OCI-LY7 (cell line): ENCODE results near the gene DLGAP4. TPM values are rescaled to one million over a fixed set of nuclear protein-coding genes. Genes with fewer than 3 reads are reported as not detected.

Experiments used
- BruUV-seq: library from RNA; stranded (reverse); fragments of 400-500 nt; replicated peaks from 2 replicates; lab custom pipeline; 2021; lab: Mats Ljungman, UMichigan
- CTCF ChIA-PET: fragments of 300-600 bp; sonication (Branson Sonifier 250); formaldehyde crosslinking; loops from one replicate; lab custom pipeline; 2022; ENCODE audit warnings: antibody characterized with exemption; ENCODE audit not compliant: unreplicated experiment; lab: Charles Lee
- POLR2A ChIA-PET: fragments of 300-600 bp; sonication (Branson Sonifier 250); formaldehyde crosslinking; loops from one replicate; lab custom pipeline; 2022; ENCODE audit warnings: antibody characterized with exemption; lab: Charles Lee
- DNase-seq: peaks from one replicate; pipeline ENCODE4 v3.0.0-alpha.2; 2015; ENCODE audit warnings: low spot score
- H2AFZ ChIP-seq: fragments of 200-600 bp; sonication (generic), shearing (Covaris generic); 2 replicates; pipeline ENCODE4 v1.6.1; 2014; ENCODE audit warnings: mild to moderate bottlenecking, antibody characterized with exemption, low read length, moderate library complexity
- H3K27ac ChIP-seq: fragments of 200-600 bp; sonication (generic); 2 replicates; pipeline ENCODE4 v1.5.1; 2014; ENCODE audit warnings: mixed run types, low read depth, mild to moderate bottlenecking, moderate library complexity, low read length, inconsistent platforms; ENCODE audit not compliant: poor library complexity, severe bottlenecking
- H3K36me3 ChIP-seq: fragments of 200-600 bp; sonication (generic); 2 replicates; pipeline ENCODE4 v1.6.1; 2014; ENCODE audit warnings: mild to moderate bottlenecking, antibody characterized with exemption, low read length, moderate library complexity, mixed read lengths; ENCODE audit not compliant: insufficient read depth
- H3K4me1 ChIP-seq: fragments of 200-600 bp; sonication (generic); 2 replicates; pipeline ENCODE4 v1.5.1; 2014; ENCODE audit warnings: mild to moderate bottlenecking, low read length; ENCODE audit not compliant: insufficient read depth, poor library complexity, severe bottlenecking
- H3K4me2 ChIP-seq: fragments of 200-600 bp; sonication (generic); 2 replicates; pipeline ENCODE4 v1.6.1; 2014; ENCODE audit warnings: mild to moderate bottlenecking, low read length
- H3K4me3 ChIP-seq: fragments of 200-600 bp; sonication (generic); 2 replicates; pipeline ENCODE4 v1.5.1; 2014; ENCODE audit warnings: mild to moderate bottlenecking, low read depth, low read length; ENCODE audit not compliant: poor library complexity, severe bottlenecking
- H3K79me2 ChIP-seq: fragments of 200-600 bp; sonication (generic); 2 replicates; pipeline ENCODE4 v1.6.1; 2016; ENCODE audit warnings: low read depth, mild to moderate bottlenecking, low read length, moderate library complexity, mixed read lengths; ENCODE audit not compliant: insufficient read depth
- H3K9me2 ChIP-seq: fragments of 200-600 bp; sonication (generic); 2 replicates; pipeline ENCODE4 v1.6.1; 2016; ENCODE audit warnings: mild to moderate bottlenecking, low read length, mixed read lengths; ENCODE audit not compliant: insufficient read depth
- H3K9me3 ChIP-seq: fragments of 200-600 bp; sonication (generic); 2 replicates; pipeline ENCODE4 v1.6.1; 2014; ENCODE audit warnings: mild to moderate bottlenecking, mixed run types, low read length, mixed read lengths
- H4K20me1 ChIP-seq: fragments of 200-600 bp; sonication (generic); 2 replicates; pipeline ENCODE4 v1.6.1; 2014; ENCODE audit warnings: mild to moderate bottlenecking, antibody characterized with exemption, low read length, moderate library complexity, mixed read lengths; ENCODE audit not compliant: insufficient read depth
- CTCF ChIP-seq: fragments of 200-600 bp; sonication (generic); conservative IDR thresholded peaks from 2 replicates; pipeline ENCODE4 v1.5.1; 2014; ENCODE audit warnings: mild to moderate bottlenecking, antibody characterized with exemption, low read length, moderate library complexity, mixed read lengths
- EZH2phosphoT487 ChIP-seq: fragments of 200-600 bp; sonication (generic); IDR thresholded peaks from 2 replicates; pipeline ENCODE4 v1.6.1; 2018; ENCODE audit warnings: low read depth, borderline replicate concordance, mild to moderate bottlenecking, mixed run types, antibody characterized with exemption, low read length, moderate library complexity, mixed read lengths
- intact Hi-C: fragments of 100-400 bp; cut with micrococcal nuclease; formaldehyde crosslinking; loops from one replicate; pipeline ENCODE4 v1.10.0; 2022; ENCODE audit not compliant: unreplicated experiment
- total RNA-seq, 2 experiments: library from RNA; depleted of rRNA in 1 of 2; stranded (reverse); fragments of >200 nt in 1 of 2; shearing (Covaris generic) in 1 of 2; gene quantifications; 2 replicates each; pipeline ENCODE4 v1.2.3, GENCODE V29; 2014 to 2022

Gene DLGAP4
- total RNA-seq, 2 experiments from 2014 or later: 7.7 to 41.6 TPM

- no peaks in the 10 kb centered on the region for H3K9me3 ChIP-seq
- no peak overlapping the region for H3K4me3 ChIP-seq
- ChIA-PET CTCF (no interaction called here), POLR2A (interaction anchor here (0.6 kb wide), 1 partner anchor 196 kb away, joined by 3 read pairs; no protein-coding TSS in a partner anchor)
- H3K36me3 ChIP-seq: no peaks in the 10 kb centered on the region
- H3K9me2 ChIP-seq: no peaks in the 10 kb centered on the region
- H4K20me1 ChIP-seq: no peaks in the 10 kb centered on the region
- BruUV-seq: no TSS peak
- DNase-seq: no peak
- H3K4me1 ChIP-seq: peaks cover 10% of the 10 kb centered on the region
- intact Hi-C loops: no loop called here
- no peak overlapping the region for H2AFZ ChIP-seq
- H3K79me2 ChIP-seq: no peaks in the 10 kb centered on the region
- no peak overlapping the region for H3K27ac ChIP-seq
- H3K4me2 ChIP-seq: no peak overlapping the region
- no peak for TF ChIP-seq CTCF
Measured at GRCh38 chr20:36548704-36549627, 242.8 kb downstream of the DLGAP4 start.

- no peak for DNase-seq
- no TSS peak for BruUV-seq
- Histone ChIP-seq H3K79me2 (no peaks in the 10 kb centered on the region), H2AFZ (no peak overlapping the region), H3K9me3 (no peaks in the 10 kb centered on the region), H3K4me2 (no peak overlapping the region), H3K9me2 (no peaks in the 10 kb centered on the region), H3K4me1 (peaks cover 10% of the 10 kb centered on the region), H3K27ac (no peak overlapping the region), H3K4me3 (no peak overlapping the region), H3K36me3 (no peaks in the 10 kb centered on the region), H4K20me1 (no peaks in the 10 kb centered on the region)
- TF ChIP-seq EZH2phosphoT487: no peak
- no peak for TF ChIP-seq CTCF
- intact Hi-C loops: no loop called here
- ChIA-PET POLR2A (no interaction called here), CTCF (no interaction called here)
Measured at GRCh38 chr20:36549628-36549941, 243.4 kb downstream of the DLGAP4 start.
